A549 (cell line): Measurements from ENCODE around the gene FNBP1L. TPM values are rescaled to one million over a fixed set of nuclear protein-coding genes. Genes with fewer than 3 reads are reported as not detected.
A peak's percentile ranks its signal among the peaks of the same experiment; 100 is the strongest.

Experiments
- ATAC-seq, 2 experiments: fragments of 200-7000 bp in 1 of 2; fragments of >200 bp in 1 of 2; cut with Nextera tagmentation in 1 of 2; cut with Tn5 transposase in 1 of 2; 3 replicates each; pipeline versions ENCODE4 v1.8.0 to v1.9.1; 2018 to 2020; ENCODE audit warnings: mild to moderate bottlenecking in 1 of 2, moderate library complexity in 1 of 2
- CTCF ChIA-PET: fragments of 300-600 bp; sonication (Branson Sonifier 250); formaldehyde crosslinking; extraction: SDS; loops from one replicate; lab custom pipeline; 2021; ENCODE audit warnings: antibody characterized with exemption, inconsistent platforms; lab: Yijun Ruan, JAX
- POLR2A ChIA-PET: fragments of 350-600 bp; formaldehyde crosslinking; extraction: SDS; loops from one replicate; lab custom pipeline; 2021; ENCODE audit warnings: antibody characterized with exemption, inconsistent platforms; lab: Yijun Ruan, JAX
- DNase-seq, 2 experiments: peaks; one replicate each; pipeline versions ENCODE4 v3.0.0 to v3.0.0-alpha.2; 2011 to 2016; ENCODE audit warnings: low read depth in 1 of 2, low spot score in 1 of 2
- FAIRE-seq: peaks from 2 replicates; lab custom pipeline; 2011; peaks lifted over from hg19 to GRCh38; lab: Jason Lieb, UNC
- H3K27ac ChIP-seq, 2 experiments: fragments of >200 bp; sonication (Bioruptor Twin); formaldehyde crosslinking; 3 replicates each; pipeline ENCODE4 v1.5.1; 2016 to 2017
- H3K4me1 ChIP-seq: fragments of >200 bp; sonication (Bioruptor Twin); formaldehyde crosslinking; 3 replicates; pipeline ENCODE4 v1.6.1; 2016
- H3K4me2 ChIP-seq: fragments of >200 bp; sonication (Bioruptor Twin); formaldehyde crosslinking; 3 replicates; pipeline ENCODE4 v1.6.1; 2016
- H3K4me3 ChIP-seq: fragments of >200 bp; sonication (Bioruptor Twin); formaldehyde crosslinking; 3 replicates; pipeline ENCODE4 v1.5.1; 2016
- H3K9me3 ChIP-seq: fragments of >200 bp; sonication (Bioruptor Twin); formaldehyde crosslinking; 3 replicates; pipeline ENCODE4 v1.6.1; 2016
- CBX8 ChIP-seq: fragments of 200-600 bp; sonication (generic); IDR thresholded peaks from 2 replicates; pipeline ENCODE4 v1.6.1; 2016
- CHD2 ChIP-seq: fragments of 150-350 bp; IDR thresholded peaks from 2 replicates; pipeline ENCODE4 v1.6.1; 2014; ENCODE audit warnings: low read length; ENCODE audit not compliant: partially characterized antibody
- CTCF ChIP-seq: fragments of >200 bp; sonication (Bioruptor Twin); formaldehyde crosslinking; IDR thresholded peaks from 3 replicates; pipeline ENCODE4 v1.5.1; 2016
- FOSB ChIP-seq: fragments of 250-450 bp; sonication (Bioruptor Pico); IDR thresholded peaks from 2 replicates; pipeline ENCODE4 v1.5.0; 2020; ENCODE audit warnings: mild to moderate bottlenecking, moderate library complexity
- FOXS1 ChIP-seq: fragments of 250-450 bp; sonication (Bioruptor Pico); IDR thresholded peaks from 2 replicates; pipeline ENCODE4 v1.5.0; 2020; ENCODE audit warnings: mild to moderate bottlenecking, moderate library complexity
- HES2 ChIP-seq: fragments of >200 bp; sonication (Bioruptor Twin); formaldehyde crosslinking; IDR thresholded peaks from 2 replicates; pipeline ENCODE4 v1.6.1; 2016
- HMGXB4 ChIP-seq: fragments of 250-450 bp; sonication (Bioruptor Pico); IDR thresholded peaks from 2 replicates; pipeline ENCODE4 v1.5.0; 2021; ENCODE audit warnings: mild to moderate bottlenecking, moderate library complexity, borderline replicate concordance
- HOXB5 ChIP-seq: fragments of 250-450 bp; sonication (Bioruptor Pico); IDR thresholded peaks from 2 replicates; pipeline ENCODE4 v1.5.0; 2020; ENCODE audit warnings: mild to moderate bottlenecking, moderate library complexity
- JUNB ChIP-seq: fragments of >200 bp; sonication (Bioruptor Twin); formaldehyde crosslinking; IDR thresholded peaks from 2 replicates; pipeline ENCODE4 v1.6.1; 2016
- MAX ChIP-seq: IDR thresholded peaks from 2 replicates; pipeline ENCODE4 v1.6.1; 2012
- MAZ ChIP-seq: fragments of 150-350 bp; IDR thresholded peaks from 2 replicates; pipeline ENCODE4 v1.6.1; 2014; ENCODE audit warnings: antibody characterized with exemption, low read depth, low read length, borderline replicate concordance
- NPAS2 ChIP-seq: fragments of 250-450 bp; sonication (Bioruptor Pico); IDR thresholded peaks from 2 replicates; pipeline ENCODE4 v1.8.0; 2022; ENCODE audit warnings: mild to moderate bottlenecking, moderate library complexity, borderline replicate concordance
- RCOR1 ChIP-seq: fragments of 150-350 bp; IDR thresholded peaks from 2 replicates; pipeline ENCODE4 v1.6.1; 2014; ENCODE audit warnings: antibody characterized with exemption, low read length, low read depth
- RNF2 ChIP-seq: fragments of 200-600 bp; sonication (generic); IDR thresholded peaks from 2 replicates; pipeline ENCODE4 v1.6.1; 2016; ENCODE audit warnings: low read depth, mild to moderate bottlenecking, antibody characterized with exemption, moderate library complexity, borderline replicate concordance
- TFCP2L1 ChIP-seq: fragments of 250-450 bp; sonication (Bioruptor Pico); IDR thresholded peaks from 2 replicates; pipeline ENCODE4 v1.5.0; 2021; ENCODE audit warnings: mild to moderate bottlenecking
- TP53 ChIP-seq: fragments of 250-450 bp; sonication (Bioruptor Pico); IDR thresholded peaks from 2 replicates; pipeline ENCODE4 v1.5.0; 2021; ENCODE audit warnings: mild to moderate bottlenecking, moderate library complexity
- WGBS: methylation state at CpG from one replicate; pipeline ENCODE4 v1.1.6; 2017; ENCODE audit errors: missing lambda C conversion rate; 5-methylcytosine and 5-hydroxymethylcytosine counted together
- polyA plus RNA-seq, 4 experiments: library from polyadenylated mRNA; depleted of rRNA in 3 of 4; stranded (reverse); fragments of >200 nt; fragmentation: RNase III in 1 of 4; extraction: RNeasy Plus Mini Kit Qiagen cat#74134 plus additional on column Dnase treatment in 1 of 4; gene quantifications; 2 replicates in 3 of 4; 3 replicates in 1 of 4; pipeline ENCODE4 v1.2.3, GENCODE V29; 2011 to 2017
- small RNA-seq, 6 experiments: library from RNA; depleted of rRNA; stranded (forward); fragments of <200 nt; gene quantifications; one replicate each; pipeline ENCODE3, GENCODE V24; 2012

Gene FNBP1L
- polyA plus RNA-seq, 2 of the 4 experiments (the other 2 are of a cell fraction): 19.8 to 42.3 TPM

GRCh38 chr1:93603106-93603505 is 155.2 kb downstream of the FNBP1L start:
- no peak for FAIRE-seq
- H3K4me2 ChIP-seq: no peak overlapping the region
- H3K9me3 ChIP-seq: no peaks in the 10 kb centered on the region
- TF ChIP-seq NPAS2: no peak
- no peak for TF ChIP-seq FOXS1 (CRISPR knock-in tag)
- TF ChIP-seq MAZ: no peak
- no peak for TF ChIP-seq FOSB (CRISPR knock-in tag)
- TF ChIP-seq HES2: no peak
- no peak for TF ChIP-seq CBX8
- no peak for TF ChIP-seq TFCP2L1
- TF ChIP-seq, all 56 proteins: peak for 0
- H3K4me1 ChIP-seq: peaks cover 80% of the 10 kb centered on the region
- CTCF ChIA-PET: interaction anchor here (1.5 kb wide), 1 partner anchor 27 kb away, joined by 5 read pairs; no protein-coding TSS in a partner anchor
- H3K4me3 ChIP-seq: no peak overlapping the region
- no peak for ATAC-seq
- 0 out of 6 replicates have a peak overlapping the region, but pooled peaks of 1 of the 2 experiments have one; percentile 43 for H3K27ac ChIP-seq
- DNase-seq: no peak
- 82% methylated on average over 3 of the region's 3 CpGs for WGBS
- POLR2A ChIA-PET: no interaction called here

- CTCF ChIA-PET: no interaction called here
- TF ChIP-seq JUNB (no peak), HOXB5 (CRISPR knock-in tag) (no peak), RCOR1 (no peak), CBX8 (no peak), CTCF (no peak), RNF2 (no peak), TFCP2L1 (no peak), HMGXB4 (no peak), CHD2 (no peak), MAX (no peak), FOXS1 (CRISPR knock-in tag) (no peak), TP53 (no peak)
- Histone ChIP-seq H3K4me2 (no peak overlapping the region), H3K4me3 (no peak overlapping the region), H3K27ac (peak overlapping the region in 1 of 2 experiments; percentile 43; a peak in 1 of 6 replicates), H3K4me1 (peaks cover 82% of the 10 kb centered on the region), H3K9me3 (no peaks in the 10 kb centered on the region)
- POLR2A ChIA-PET: no interaction called here
- FAIRE-seq (no peak), ATAC-seq (no peak), DNase-seq (no peak)
- WGBS: 88% methylated on average over 4 of the region's 4 CpGs
Observed at GRCh38 chr1:93603601-93604000, 155.7 kb downstream of the FNBP1L start.

Small RNA genes within 50 kb of the gene (small RNA-seq; reads per million reads assigned to genes)
- gene RNA5SP53: 0 to 0.35 (median 0) reads per million in 6 experiments

Other genes starting within 250 kb of the FNBP1L start
- 30.8 and 39.8 TPM in 2 replicates for gene DR1, start 102.2 kb upstream of the FNBP1L start, polyA plus RNA-seq (2011; rRNA removed)
- gene DR1, start 102.2 kb upstream of the FNBP1L start, polyA plus RNA-seq (2017; fragmentation: RNase III; extraction: RNeasy Plus Mini Kit Qiagen cat#74134 plus additional on column Dnase treatment): 20.9 to 22.5 TPM (median 22.0 TPM) in 3 replicates
- 31.6 and 32.1 TPM in 2 replicates for gene BCAR3, start 233.7 kb downstream of the FNBP1L start, polyA plus RNA-seq (2011; rRNA removed)
- gene BCAR3, start 233.7 kb downstream of the FNBP1L start, polyA plus RNA-seq (2017; fragmentation: RNase III; extraction: RNeasy Plus Mini Kit Qiagen cat#74134 plus additional on column Dnase treatment): 29.8 to 35.8 TPM (median 33.4 TPM) in 3 replicates